ENCODE results near the gene KRIT1. TPM values are rescaled to one million over a fixed set of nuclear protein-coding genes. Genes with fewer than 3 reads are reported as not detected.

The KRIT1 gene
- total and polyA plus RNA-seq, 7 donors, result 12.4 to 31.7 (median 26.5) TPM

DNA sequence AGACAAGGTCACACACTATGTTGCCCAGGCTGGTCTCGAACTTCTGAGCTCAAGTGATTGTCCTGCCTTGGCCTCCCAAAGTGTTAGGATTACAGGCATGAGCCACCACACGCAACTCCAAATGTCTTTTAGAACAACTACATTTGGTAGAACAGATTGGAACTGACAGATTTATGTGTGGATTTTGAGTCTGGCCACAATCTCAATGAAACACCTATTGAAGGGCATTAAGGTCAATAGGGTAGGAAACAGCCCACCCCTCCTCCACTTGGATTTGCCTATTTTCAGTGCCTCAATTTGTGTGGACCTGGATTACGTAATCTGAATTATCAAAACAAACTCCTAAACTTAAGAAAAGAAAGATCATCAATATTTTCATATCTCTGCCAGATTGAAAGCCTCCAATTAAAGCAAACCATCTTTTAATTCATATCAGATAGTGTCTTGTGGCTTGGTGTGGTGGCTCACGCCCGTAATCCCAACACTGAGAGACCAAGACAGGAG, 95.9 kb downstream of the KRIT1 start:
- no peak for DNase-seq
- H3K36me3 ChIP-seq (ENCODE audit: insufficient read depth in 1 of 2, low read depth in 1 of 2), result no peaks in the 10 kb centered on the region
- H3K27ac ChIP-seq, result no peak overlapping the region
- 93 to 96% (median 95%) methylated on average over 5 of the region's 5 CpGs for WGBS, 3 donors
- H3K9me3 ChIP-seq, result no peaks in the 10 kb centered on the region
- H3K4me3 ChIP-seq, result no peak overlapping the region
- no peaks in the 10 kb centered on the region for H3K4me1 ChIP-seq
- TF ChIP-seq, protein P1, sequence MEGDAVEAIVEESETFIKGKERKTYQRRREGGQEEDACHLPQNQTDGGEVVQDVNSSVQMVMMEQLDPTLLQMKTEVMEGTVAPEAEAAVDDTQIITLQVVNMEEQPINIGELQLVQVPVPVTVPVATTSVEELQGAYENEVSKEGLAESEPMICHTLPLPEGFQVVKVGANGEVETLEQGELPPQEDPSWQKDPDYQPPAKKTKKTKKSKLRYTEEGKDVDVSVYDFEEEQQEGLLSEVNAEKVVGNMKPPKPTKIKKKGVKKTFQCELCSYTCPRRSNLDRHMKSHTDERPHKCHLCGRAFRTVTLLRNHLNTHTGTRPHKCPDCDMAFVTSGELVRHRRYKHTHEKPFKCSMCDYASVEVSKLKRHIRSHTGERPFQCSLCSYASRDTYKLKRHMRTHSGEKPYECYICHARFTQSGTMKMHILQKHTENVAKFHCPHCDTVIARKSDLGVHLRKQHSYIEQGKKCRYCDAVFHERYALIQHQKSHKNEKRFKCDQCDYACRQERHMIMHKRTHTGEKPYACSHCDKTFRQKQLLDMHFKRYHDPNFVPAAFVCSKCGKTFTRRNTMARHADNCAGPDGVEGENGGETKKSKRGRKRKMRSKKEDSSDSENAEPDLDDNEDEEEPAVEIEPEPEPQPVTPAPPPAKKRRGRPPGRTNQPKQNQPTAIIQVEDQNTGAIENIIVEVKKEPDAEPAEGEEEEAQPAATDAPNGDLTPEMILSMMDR (IDR thresholded peaks at IDR 0.05), result no peak
- no peaks in the 10 kb centered on the region for H3K27me3 ChIP-seq (ENCODE audit: insufficient read depth in 3 of 3, low read length in 2 of 3)
- ATAC-seq, result no peak
- intact Hi-C loops (cut with DNase I), result no loop called here

Other genes starting within 250 kb of the KRIT1 start
- 10 to 100 TPM in 2 of 4 donors, 1 to 10 TPM in 2; 7.9 to 23.9 (median 12.7) TPM for gene CYP51A1, start 111.4 kb downstream of the KRIT1 start, total RNA-seq
- gene CYP51A1, start 111.4 kb downstream of the KRIT1 start, polyA plus RNA-seq, result 1 to 10 TPM; 4.2 to 4.9 (median 4.4) TPM
- gene LRRD1, start 66.8 kb downstream of the KRIT1 start, total RNA-seq, result not detected
- under 1 TPM in 1 of 3 donors, not detected in 2; 0.08 TPM for gene LRRD1, start 66.8 kb downstream of the KRIT1 start, polyA plus RNA-seq
- gene ANKIB1, start 60 bp upstream of the KRIT1 start, total RNA-seq, result 10 to 100 TPM; 23.3 to 31.9 (median 26.7) TPM
- gene ANKIB1, start 60 bp upstream of the KRIT1 start, polyA plus RNA-seq, result 10 to 100 TPM in 1 of 3 donors, 1 to 10 TPM in 2; 4.9 to 14.6 (median 7.3) TPM
- 10 to 100 TPM in 2 of 4 donors, 1 to 10 TPM in 2; 7.4 to 12.2 (median 9.0) TPM for gene GATAD1, start 201.6 kb upstream of the KRIT1 start, total RNA-seq
- gene GATAD1, start 201.6 kb upstream of the KRIT1 start, polyA plus RNA-seq, result 10 to 100 TPM in 2 of 3 donors, 1 to 10 TPM in 1; 8.9 to 12.5 (median 10.7) TPM
- gene ERVW-1, start 232.0 kb upstream of the KRIT1 start, total RNA-seq, result not detected
- under 1 TPM in 1 of 3 donors, not detected in 2; 0.03 TPM for gene ERVW-1, start 232.0 kb upstream of the KRIT1 start, polyA plus RNA-seq